ENCODE data around the gene NHERF2.

NHERF2 gene

DNA sequence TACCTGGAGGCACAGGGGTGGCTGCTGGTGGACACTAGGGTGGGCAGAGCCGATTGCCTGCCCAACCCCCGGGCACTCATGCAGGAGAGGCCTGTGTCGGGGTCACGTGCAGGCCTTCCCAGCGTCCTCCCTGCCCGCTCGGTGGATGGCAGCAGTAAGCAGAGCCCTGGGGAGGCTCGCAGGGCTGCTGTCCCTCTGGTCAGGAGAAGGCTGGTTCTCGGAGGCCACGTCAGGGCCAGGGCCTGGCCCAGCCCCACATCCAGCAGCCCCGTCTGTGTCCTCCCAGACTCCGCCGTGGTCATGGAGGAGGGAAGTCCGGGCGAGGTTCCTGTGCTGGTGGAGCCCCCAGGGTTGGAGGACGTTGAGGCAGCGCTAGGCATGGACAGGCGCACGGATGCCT, 56.7 kb downstream of the NHERF2 start:
- DNase-seq (ENCODE audit: low read depth): no peak

- no peak for DNase-seq (ENCODE audit: low read depth)
These were observed 57.4 kb downstream of the NHERF2 start for GRCh38 chr16:2083876-2084780.

- DNase-seq (ENCODE audit: low read depth): no peak
These were observed 58.4 kb downstream of the NHERF2 start for GRCh38 chr16:2084895-2085625.

DNA sequence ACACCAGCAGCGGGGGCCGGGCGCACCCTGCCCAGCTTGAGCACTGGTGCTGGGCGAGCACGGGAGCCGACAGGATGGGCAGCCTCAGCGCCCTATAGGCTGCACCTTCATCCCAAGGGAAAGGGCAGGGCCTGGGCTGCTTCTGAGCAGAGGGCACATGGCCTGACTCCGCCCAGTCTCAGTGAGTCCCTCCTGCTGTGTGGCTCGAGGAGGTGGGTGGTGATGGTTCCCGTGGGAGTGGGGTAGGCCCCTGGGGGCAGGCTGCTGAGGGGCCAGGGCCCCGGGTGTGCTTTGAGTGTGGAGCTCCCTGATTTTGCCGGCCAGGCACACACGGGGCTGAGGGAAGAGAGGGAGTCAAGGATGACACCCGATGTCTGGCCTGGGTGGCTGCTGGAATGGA, 59.0 kb downstream of the NHERF2 start:
- DNase-seq (ENCODE audit: low read depth): no peak

DNA sequence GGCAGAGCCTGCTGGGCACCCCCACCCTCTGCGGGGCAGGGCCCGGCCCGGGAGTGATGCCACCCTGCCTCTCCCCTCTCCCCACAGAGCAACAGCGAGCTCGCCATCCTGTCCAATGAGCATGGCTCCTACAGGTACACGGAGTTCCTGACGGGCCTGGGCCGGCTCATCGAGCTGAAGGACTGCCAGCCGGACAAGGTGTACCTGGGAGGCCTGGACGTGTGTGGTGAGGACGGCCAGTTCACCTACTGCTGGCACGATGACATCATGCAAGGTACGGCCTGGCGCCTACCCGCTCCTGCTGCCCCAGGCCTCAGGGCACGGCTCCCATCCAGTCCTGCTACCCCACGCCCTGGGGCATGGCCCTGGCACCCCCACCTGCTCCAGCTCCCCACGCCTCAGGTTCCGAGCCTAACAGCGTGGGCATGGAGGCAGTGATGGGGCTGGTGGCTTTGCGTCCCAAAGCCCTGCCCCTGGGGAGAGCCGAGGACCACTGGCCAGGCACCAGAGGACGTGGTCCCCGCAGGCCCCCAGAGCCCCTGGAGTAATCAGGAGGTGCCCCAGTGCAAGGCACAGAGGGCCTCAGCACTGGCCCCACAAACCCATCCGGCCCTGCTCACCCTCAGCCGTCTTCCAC, 59.5 kb downstream of the NHERF2 start:
- no peak for DNase-seq (ENCODE audit: low read depth)

- no peak for DNase-seq (ENCODE audit: low read depth)
These were observed 60.4 kb downstream of the NHERF2 start for GRCh38 chr16:2086812-2087747.

GRCh38 chr16:2087748-2088631, 61.3 kb downstream of the NHERF2 start:
- DNase-seq (ENCODE audit: low read depth): no peak

Data from stromal cell of bone marrow (primary cell).